SK-N-SH (cell line): Measurements from ENCODE around the gene TNPO2. TPM values are rescaled to one million over a fixed set of nuclear protein-coding genes. Genes with fewer than 3 reads are reported as not detected.

ENCODE experiments used
- CTCF ChIA-PET: fragments of 300-600, 350-600 bp; formaldehyde crosslinking; extraction: SDS; loops from one replicate; lab custom pipeline; 2021; lab: Yijun Ruan, JAX
- POLR2A ChIA-PET: fragments of 350-600 bp; sonication (Branson Sonifier 250); formaldehyde crosslinking; extraction: SDS; loops from one replicate; lab custom pipeline; 2020; ENCODE audit warnings: antibody characterized with exemption, inconsistent platforms; lab: Yijun Ruan, JAX
- DNase-seq: peaks from one replicate; pipeline ENCODE4 v3.0.0; 2012
- H2AFZ ChIP-seq: fragments of 200-600 bp; sonication (generic); 2 replicates; pipeline ENCODE4 v1.8.1; 2016; ENCODE audit warnings: antibody characterized with exemption, mild to moderate bottlenecking, low read depth
- H3F3A ChIP-seq: fragments of 200-600 bp; sonication (generic); replicated peaks from 2 replicates; pipeline ENCODE3; 2016; ENCODE audit warnings: antibody characterized with exemption, mild to moderate bottlenecking; ENCODE audit not compliant: insufficient read depth
- H3K27ac ChIP-seq, 2 experiments: fragments of 200-500 bp in 1 of 2; fragments of 200-600 bp in 1 of 2; sonication (Bioruptor generic) in 1 of 2; sonication (generic), shearing (Covaris generic) in 1 of 2; 2 replicates each; pipeline versions ENCODE4 v1.5.1 to v1.6.1; 2014 to 2016; ENCODE audit warnings: low read depth in 2 of 2, inconsistent platforms in 1 of 2, low read length in 1 of 2, mild to moderate bottlenecking in 1 of 2, mixed read lengths in 1 of 2
- H3K27me3 ChIP-seq: fragments of 200-600 bp; sonication (generic), shearing (Covaris generic); 2 replicates; pipeline ENCODE4 v1.6.1; 2016; ENCODE audit warnings: mixed run types; ENCODE audit not compliant: insufficient read depth
- H3K36me3 ChIP-seq, 2 experiments: fragments of 200-500 bp in 1 of 2; fragments of 200-600 bp in 1 of 2; sonication (Bioruptor generic) in 1 of 2; sonication (generic) in 1 of 2; replicated peaks in 1 of 2; 2 replicates each; pipeline versions ENCODE3 to v1.5.1; 2014 to 2016; ENCODE audit warnings: low read length in 1 of 2, mild to moderate bottlenecking in 1 of 2; ENCODE audit not compliant: insufficient read depth in 2 of 2, control insufficient read depth in 1 of 2
- H3K4me1 ChIP-seq, 2 experiments: fragments of 200-500 bp in 1 of 2; fragments of 200-600 bp in 1 of 2; sonication (Bioruptor generic) in 1 of 2; sonication (generic), shearing (Covaris generic) in 1 of 2; 2 replicates each; pipeline versions ENCODE4 v1.5.1 to v1.6.1; 2014 to 2016; ENCODE audit warnings: low read depth in 1 of 2, low read length in 1 of 2, mixed run types in 1 of 2; ENCODE audit not compliant: insufficient read depth in 2 of 2, control insufficient read depth in 1 of 2
- H3K4me2 ChIP-seq: fragments of 200-600 bp; sonication (generic), shearing (Covaris generic); 2 replicates; pipeline ENCODE4 v1.6.1; 2017; ENCODE audit warnings: mixed run types
- H3K4me3 ChIP-seq, 2 experiments: fragments of 200-500 bp in 1 of 2; fragments of 200-600 bp in 1 of 2; sonication (Bioruptor generic) in 1 of 2; sonication (generic), shearing (Covaris generic) in 1 of 2; 2 replicates each; pipeline versions ENCODE4 v1.5.1 to v1.8.1; 2014 to 2016; ENCODE audit warnings: low read depth in 2 of 2, inconsistent platforms in 1 of 2, low read length in 1 of 2, mild to moderate bottlenecking in 1 of 2, mixed read lengths in 1 of 2, moderate library complexity in 1 of 2
- H3K79me2 ChIP-seq: fragments of 200-600 bp; sonication (generic); 2 replicates; pipeline ENCODE4 v1.8.1; 2017; ENCODE audit warnings: mild to moderate bottlenecking; ENCODE audit not compliant: insufficient read depth
- H3K9ac ChIP-seq: fragments of 200-600 bp; sonication (generic); 2 replicates; pipeline ENCODE4 v1.6.1; 2017; ENCODE audit warnings: mixed run types
- H3K9me2 ChIP-seq: fragments of 200-600 bp; sonication (generic); 2 replicates; pipeline ENCODE4 v1.6.1; 2017; ENCODE audit warnings: mixed run types
- H3K9me3 ChIP-seq: fragments of 200-600 bp; sonication (generic); 2 replicates; pipeline ENCODE4 v1.6.1; 2017; ENCODE audit warnings: mixed run types, mild to moderate bottlenecking, moderate library complexity
- H4K20me1 ChIP-seq: fragments of 200-600 bp; sonication (generic); 2 replicates; pipeline ENCODE4 v1.6.1; 2017; ENCODE audit warnings: mild to moderate bottlenecking, mixed run types; ENCODE audit not compliant: insufficient read depth
- CHD2 ChIP-seq: fragments of 150-350 bp; IDR thresholded peaks from 2 replicates; pipeline ENCODE4 v1.6.1; 2018; ENCODE audit warnings: low read length; ENCODE audit not compliant: partially characterized antibody
- FOSL2 ChIP-seq: IDR thresholded peaks from 2 replicates; pipeline ENCODE4 v1.4.0; 2012; ENCODE audit warnings: low read depth, mild to moderate bottlenecking, moderate library complexity, borderline replicate concordance
- FOXJ3 ChIP-seq: sonication (generic); formaldehyde crosslinking; IDR thresholded peaks from 2 replicates; pipeline ENCODE4 v1.5.1; 2020; ENCODE audit warnings: mild to moderate bottlenecking, missing genetic modification reagents
- MAX ChIP-seq: IDR thresholded peaks from 2 replicates; pipeline ENCODE4 v1.4.0; 2012; ENCODE audit warnings: low read depth
- RAD21 ChIP-seq: IDR thresholded peaks from 2 replicates; pipeline ENCODE4 v1.6.1; 2012; ENCODE audit warnings: mild to moderate bottlenecking, low read length
- TAF1 ChIP-seq: IDR thresholded peaks from 2 replicates; pipeline ENCODE4 v1.6.1; 2012; ENCODE audit warnings: low read depth, mild to moderate bottlenecking, low read length, moderate library complexity, borderline replicate concordance
- TCF12 ChIP-seq: IDR thresholded peaks from 2 replicates; pipeline ENCODE4 v1.4.0; 2012
- USF2 ChIP-seq: fragments of 150-350 bp; IDR thresholded peaks from 2 replicates; pipeline ENCODE4 v1.6.1; 2017; ENCODE audit warnings: antibody characterized with exemption, low read length, low read depth, borderline replicate concordance
- WGBS: methylation state at CpG from one replicate; pipeline ENCODE4 v1.1.6; 2017; ENCODE audit warnings: low lambda C conversion rate; 5-methylcytosine and 5-hydroxymethylcytosine counted together
- polyA plus RNA-seq, 3 experiments: library from polyadenylated mRNA; depleted of rRNA; stranded (reverse); fragments of >200 nt; gene quantifications; 2 replicates each; pipeline ENCODE4 v1.2.3, GENCODE V29; 2012
- small RNA-seq, 7 experiments: library from RNA; depleted of rRNA; stranded (forward); fragments of <200 nt; gene quantifications; one replicate each; pipeline ENCODE3, GENCODE V24; 2012

TNPO2 gene
- polyA plus RNA-seq, 1 of the 3 experiments (the other 2 are of a cell fraction) = 82.4 TPM

- peaks cover 0 to 3% of the 10 kb centered on the region in 2 experiments for H3K36me3 ChIP-seq
- H3K4me1 ChIP-seq = peaks cover 0 to 8% of the 10 kb centered on the region in 2 experiments; a peak in 1 of 4 replicates
- H3K4me3 ChIP-seq = no peak overlapping the region
- no peaks in the 10 kb centered on the region for H3F3A ChIP-seq
- TF ChIP-seq TCF12 = no peak
- no peak for TF ChIP-seq TAF1
- no peak for TF ChIP-seq RAD21
- TF ChIP-seq FOSL2 = no peak
- no peak for TF ChIP-seq USF2
- no peak for TF ChIP-seq MAX
- no peak for TF ChIP-seq FOXJ3 (CRISPR knock-in tag)
- TF ChIP-seq CHD2 = no peak
- H3K9me2 ChIP-seq = no peaks in the 10 kb centered on the region
- H3K9ac ChIP-seq = no peak overlapping the region
- H4K20me1 ChIP-seq = no peaks in the 10 kb centered on the region
- ChIA-PET POLR2A (no interaction called here), CTCF (interaction anchor here (1.3 to 1.8 kb wide), 3 partner anchors 10 to 89 kb away, joined by 3 to 11 read pairs (median 4); a partner anchor contains a TSS)
- H3K79me2 ChIP-seq = no peaks in the 10 kb centered on the region
- DNase-seq = peak; percentile 12
- H3K27ac ChIP-seq = no peak overlapping the region
- H3K9me3 ChIP-seq = no peaks in the 10 kb centered on the region
- H3K4me2 ChIP-seq = no peak overlapping the region
- no peak overlapping the region for H2AFZ ChIP-seq
- 97% methylated on average over 10 of the region's 10 CpGs for WGBS
- H3K27me3 ChIP-seq = no peaks in the 10 kb centered on the region
Observed at GRCh38 chr19:12649941-12650340, 73.8 kb downstream of the TNPO2 start.

Small RNAs within 50 kb of the gene (small RNA-seq; reads per million reads assigned to genes)
- 2.0 to 26.4 (median 7.3) reads per million in 7 experiments for gene SNORD41

Other genes with a start within 250 kb of the TNPO2 start
- 0.64 and 0.99 TPM in 2 replicates for gene ZNF709, start 239.1 kb downstream of the TNPO2 start, polyA plus RNA-seq (2012; rRNA removed)
- 1.3 TPM in 2 replicates for gene ZNF564, start 172.4 kb downstream of the TNPO2 start, polyA plus RNA-seq (2012; rRNA removed)
- gene ZNF490, start 113.1 kb downstream of the TNPO2 start, polyA plus RNA-seq (2012; rRNA removed) = 1.3 TPM in 2 replicates
- gene ZNF791, start 113.0 kb downstream of the TNPO2 start, polyA plus RNA-seq (2012; rRNA removed) = 8.9 and 9.3 TPM in 2 replicates
- gene MAN2B1, start 57.2 kb downstream of the TNPO2 start, polyA plus RNA-seq (2012; rRNA removed) = 43.2 and 47.0 TPM in 2 replicates
- gene WDR83, start 57.1 kb downstream of the TNPO2 start, polyA plus RNA-seq (2012; rRNA removed) = 12.8 and 18.2 TPM in 2 replicates
- 179 and 192 TPM in 2 replicates for gene DHPS, start 42.1 kb downstream of the TNPO2 start, polyA plus RNA-seq (2012; rRNA removed)
- not detected in 2 replicates for gene GNG14, start 35.9 kb downstream of the TNPO2 start, polyA plus RNA-seq (2012; rRNA removed)
- gene FBXW9, start 27.3 kb downstream of the TNPO2 start, polyA plus RNA-seq (2012; rRNA removed) = 25.9 and 26.6 TPM in 2 replicates
- 294 and 466 TPM in 2 replicates for gene TRIR, start 10.8 kb upstream of the TNPO2 start, polyA plus RNA-seq (2012; rRNA removed)
- gene GET3, start 13.6 kb upstream of the TNPO2 start, polyA plus RNA-seq (2012; rRNA removed) = 250 and 264 TPM in 2 replicates
- gene BEST2, start 27.9 kb upstream of the TNPO2 start, polyA plus RNA-seq (2012; rRNA removed) = not detected in 2 replicates
- 23.9 and 33.0 TPM in 2 replicates for gene HOOK2, start 51.6 kb upstream of the TNPO2 start, polyA plus RNA-seq (2012; rRNA removed)
- gene JUNB, start 67.6 kb upstream of the TNPO2 start, polyA plus RNA-seq (2012; rRNA removed) = 165 and 224 TPM in 2 replicates
- 215 and 341 TPM in 2 replicates for gene PRDX2, start 77.9 kb upstream of the TNPO2 start, polyA plus RNA-seq (2012; rRNA removed)
- gene THSD8, start 78.1 kb upstream of the TNPO2 start, polyA plus RNA-seq (2012; rRNA removed) = not detected in 2 replicates
- gene RNASEH2A, start 82.7 kb upstream of the TNPO2 start, polyA plus RNA-seq (2012; rRNA removed) = 35.2 and 48.1 TPM in 2 replicates
- gene RTBDN, start 110.6 kb upstream of the TNPO2 start, polyA plus RNA-seq (2012; rRNA removed) = 0.47 and 0.72 TPM in 2 replicates
- gene MAST1, start 114.6 kb upstream of the TNPO2 start, polyA plus RNA-seq (2012; rRNA removed) = 4.3 and 9.7 TPM in 2 replicates
- gene DNASE2, start 157.5 kb upstream of the TNPO2 start, polyA plus RNA-seq (2012; rRNA removed) = 29.8 and 40.7 TPM in 2 replicates
- gene KLF1, start 163.3 kb upstream of the TNPO2 start, polyA plus RNA-seq (2012; rRNA removed) = not detected in 2 replicates
- gene GCDH, start 167.2 kb upstream of the TNPO2 start, polyA plus RNA-seq (2012; rRNA removed) = 29.4 and 36.6 TPM in 2 replicates
- gene SYCE2, start 195.4 kb upstream of the TNPO2 start, polyA plus RNA-seq (2012; rRNA removed) = 0.44 and 1.1 TPM in 2 replicates
- gene FARSA, start 209.8 kb upstream of the TNPO2 start, polyA plus RNA-seq (2012; rRNA removed) = 56.8 and 170 TPM in 2 replicates
- 1,316 and 1,334 TPM in 2 replicates for gene CALR, start 214.7 kb upstream of the TNPO2 start, polyA plus RNA-seq (2012; rRNA removed)
- 60.4 and 116 TPM in 2 replicates for gene RAD23A, start 221.9 kb upstream of the TNPO2 start, polyA plus RNA-seq (2012; rRNA removed)
- 65.7 and 91.8 TPM in 2 replicates for gene GADD45GIP1, start 233.3 kb upstream of the TNPO2 start, polyA plus RNA-seq (2012; rRNA removed)
- gene DAND5, start 245.6 kb upstream of the TNPO2 start, polyA plus RNA-seq (2012; rRNA removed) = 1.0 and 1.6 TPM in 2 replicates